Ishikawa (cell line): ENCODE results near the gene TOR2A.

Experiments
- CEBPB ChIP-seq: IDR thresholded peaks from 2 replicates; pipeline ENCODE4 v1.6.1; 2012
- CREB1 ChIP-seq: IDR thresholded peaks from 2 replicates; pipeline ENCODE4 v1.6.1; 2012; ENCODE audit warnings: low read depth
- EGR1 ChIP-seq: IDR thresholded peaks from 2 replicates; pipeline ENCODE4 v1.6.1; 2012
- EP300 ChIP-seq: IDR thresholded peaks from 2 replicates; pipeline ENCODE4 v1.6.1; 2012; ENCODE audit warnings: borderline replicate concordance
- FOXM1 ChIP-seq: IDR thresholded peaks from 2 replicates; pipeline ENCODE4 v1.6.1; 2012; ENCODE audit warnings: low read depth, borderline replicate concordance
- RAD21 ChIP-seq: IDR thresholded peaks from 2 replicates; pipeline ENCODE4 v1.6.1; 2012; ENCODE audit warnings: low read depth
- TAF1 ChIP-seq: IDR thresholded peaks from 2 replicates; pipeline ENCODE4 v1.6.1; 2012; ENCODE audit warnings: low read depth, mild to moderate bottlenecking
- TEAD4 ChIP-seq: IDR thresholded peaks from 2 replicates; pipeline ENCODE4 v1.6.1; 2012
- TF ChIP-seq, protein P1 (sequence below): IDR thresholded peaks from 2 replicates; pipeline ENCODE4 v1.6.1; 2012; ENCODE audit warnings: low read depth, mild to moderate bottlenecking
- TF ChIP-seq, protein P2 (sequence below): IDR thresholded peaks from 2 replicates; pipeline ENCODE4 v1.6.1; 2012

- TF ChIP-seq EP300 (no peak), CEBPB (no peak), TAF1 (no peak), TEAD4 (no peak), RAD21 (no peak), CREB1 (no peak), FOXM1 (no peak), EGR1 (no peak)
- TF ChIP-seq, protein P1, sequence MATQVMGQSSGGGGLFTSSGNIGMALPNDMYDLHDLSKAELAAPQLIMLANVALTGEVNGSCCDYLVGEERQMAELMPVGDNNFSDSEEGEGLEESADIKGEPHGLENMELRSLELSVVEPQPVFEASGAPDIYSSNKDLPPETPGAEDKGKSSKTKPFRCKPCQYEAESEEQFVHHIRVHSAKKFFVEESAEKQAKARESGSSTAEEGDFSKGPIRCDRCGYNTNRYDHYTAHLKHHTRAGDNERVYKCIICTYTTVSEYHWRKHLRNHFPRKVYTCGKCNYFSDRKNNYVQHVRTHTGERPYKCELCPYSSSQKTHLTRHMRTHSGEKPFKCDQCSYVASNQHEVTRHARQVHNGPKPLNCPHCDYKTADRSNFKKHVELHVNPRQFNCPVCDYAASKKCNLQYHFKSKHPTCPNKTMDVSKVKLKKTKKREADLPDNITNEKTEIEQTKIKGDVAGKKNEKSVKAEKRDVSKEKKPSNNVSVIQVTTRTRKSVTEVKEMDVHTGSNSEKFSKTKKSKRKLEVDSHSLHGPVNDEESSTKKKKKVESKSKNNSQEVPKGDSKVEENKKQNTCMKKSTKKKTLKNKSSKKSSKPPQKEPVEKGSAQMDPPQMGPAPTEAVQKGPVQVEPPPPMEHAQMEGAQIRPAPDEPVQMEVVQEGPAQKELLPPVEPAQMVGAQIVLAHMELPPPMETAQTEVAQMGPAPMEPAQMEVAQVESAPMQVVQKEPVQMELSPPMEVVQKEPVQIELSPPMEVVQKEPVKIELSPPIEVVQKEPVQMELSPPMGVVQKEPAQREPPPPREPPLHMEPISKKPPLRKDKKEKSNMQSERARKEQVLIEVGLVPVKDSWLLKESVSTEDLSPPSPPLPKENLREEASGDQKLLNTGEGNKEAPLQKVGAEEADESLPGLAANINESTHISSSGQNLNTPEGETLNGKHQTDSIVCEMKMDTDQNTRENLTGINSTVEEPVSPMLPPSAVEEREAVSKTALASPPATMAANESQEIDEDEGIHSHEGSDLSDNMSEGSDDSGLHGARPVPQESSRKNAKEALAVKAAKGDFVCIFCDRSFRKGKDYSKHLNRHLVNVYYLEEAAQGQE: no peak
- TF ChIP-seq, protein P2, sequence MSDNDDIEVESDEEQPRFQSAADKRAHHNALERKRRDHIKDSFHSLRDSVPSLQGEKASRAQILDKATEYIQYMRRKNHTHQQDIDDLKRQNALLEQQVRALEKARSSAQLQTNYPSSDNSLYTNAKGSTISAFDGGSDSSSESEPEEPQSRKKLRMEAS: no peak
These were observed 42.0 kb downstream of the TOR2A start for GRCh38 chr9:127693143-127693542.
